Gastrocnemius medialis (tissue), 4 donors: ENCODE data around the gene LCLAT1. TPM values are rescaled to one million over a fixed set of nuclear protein-coding genes. Genes with fewer than 3 reads are reported as not detected.
A peak's percentile ranks its signal among the peaks of the same experiment; 100 is the strongest.

Experiments used
- ATAC-seq, 2 donors: fragments of 150-250 bp; one replicate each; pipeline ENCODE4 v1.9.1; 2016
- DNase-seq, 2 donors: peaks; one replicate each; pipeline ENCODE4 v3.0.0-alpha.2; 2019
- H3K27ac ChIP-seq, 4 donors: fragments of 200-600 bp; sonication (generic); 1 replicate in 1 of 4; 2 replicates in 3 of 4; pipeline ENCODE4 v1.5.1; 2016 to 2018; ENCODE audit warnings: mild to moderate bottlenecking in 2 of 4, moderate library complexity in 1 of 4
- H3K27me3 ChIP-seq, 3 donors: fragments of 200-600 bp; sonication (generic) in 2 of 3; 1 replicate in 1 of 3; 2 replicates in 2 of 3; pipeline versions ENCODE4 v1.5.1 to v1.6.0; 2016 to 2019; ENCODE audit warnings: mild to moderate bottlenecking in 1 of 3, moderate library complexity in 1 of 3
- H3K36me3 ChIP-seq, 2 donors: fragments of 200-600 bp; sonication (generic) in 1 of 2; one replicate each; pipeline ENCODE4 v1.5.1; 2017 to 2018
- H3K4me1 ChIP-seq, 2 donors: fragments of 200-600 bp; sonication (generic) in 1 of 2; one replicate each; pipeline ENCODE4 v1.5.1; 2016 to 2017; ENCODE audit warnings: mild to moderate bottlenecking in 2 of 2
- H3K4me3 ChIP-seq, 4 donors: fragments of 200-600 bp; sonication (generic) in 3 of 4; 1 replicate in 1 of 4; 2 replicates in 3 of 4; pipeline ENCODE4 v1.5.1; 2016 to 2019; ENCODE audit warnings: mild to moderate bottlenecking in 2 of 4
- H3K9me3 ChIP-seq, 3 donors: fragments of 200-600 bp; sonication (generic) in 2 of 3; 1 replicate in 1 of 3; 2 replicates in 2 of 3; pipeline ENCODE4 v1.5.1; 2016 to 2019
- POLR2A ChIP-seq, 2 donors: fragments of 450-650 bp; IDR thresholded peaks; one replicate each; pipeline ENCODE4 v1.6.1; 2017; ENCODE audit warnings: antibody characterized with exemption in 2 of 2, mild to moderate bottlenecking in 2 of 2, moderate library complexity in 2 of 2
- in situ Hi-C, 4 donors: fragments of 200-750 bp; cut with MboI; loops; one replicate each; pipeline versions ENCODE4 v1.15.0 to v1.8.0; 2017; ENCODE audit warnings: low sequenced_read_pairs in 4 of 4
- intact Hi-C: fragments of 100-400 bp; cut with DNase I; formaldehyde crosslinking; loops from one replicate; pipeline ENCODE4 v1.15.1; 2023; ENCODE audit warnings: low total_unique reads
- total RNA-seq, 4 donors: library from RNA; depleted of rRNA; stranded (reverse); fragments of >200 nt; gene quantifications; one replicate each; pipeline versions ENCODE4 v1.1.0 to v1.2.3, GENCODE V29; 2016
- TF ChIP-seq, protein P1 (sequence below), 5 experiments: fragments of 450-650 bp in 3 of 5; fragments of 200-600 bp in 2 of 5; sonication (generic) in 2 of 5; IDR thresholded peaks in 4 of 5; conservative IDR thresholded peaks in 1 of 5; 1 replicate in 4 of 5; 2 replicates in 1 of 5; pipeline ENCODE4 v1.5.1; 2016 to 2019; ENCODE audit warnings: antibody characterized with exemption in 5 of 5, mild to moderate bottlenecking in 3 of 5, moderate library complexity in 3 of 5

Gene LCLAT1
- total RNA-seq, 4 donors from 2014 or later = 4.3 to 14.5 (median 11.3) TPM

DNA sequence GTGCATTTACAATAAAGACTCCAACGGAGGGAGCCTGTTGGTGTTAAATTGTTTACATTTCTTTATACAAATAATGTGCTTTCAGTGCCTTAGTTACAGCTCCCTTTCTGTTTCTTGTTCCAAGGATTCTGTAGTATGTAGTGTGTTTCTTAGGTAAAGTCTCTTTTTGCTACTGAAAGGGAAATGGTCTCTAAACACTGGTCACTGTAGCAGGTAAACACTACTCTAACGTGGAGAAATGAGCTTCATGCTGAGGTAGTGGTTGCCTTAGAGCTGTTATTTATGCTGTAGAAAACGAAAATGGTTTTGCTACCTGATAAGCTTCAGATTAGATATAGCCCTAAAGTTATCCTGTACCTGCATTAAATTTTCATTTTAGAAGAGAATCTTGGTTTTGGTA is 196.6 kb downstream of the LCLAT1 start:
- TF ChIP-seq POLR2A (IDR thresholded peaks at IDR 0.05) = no peak
- TF ChIP-seq, protein P1, sequence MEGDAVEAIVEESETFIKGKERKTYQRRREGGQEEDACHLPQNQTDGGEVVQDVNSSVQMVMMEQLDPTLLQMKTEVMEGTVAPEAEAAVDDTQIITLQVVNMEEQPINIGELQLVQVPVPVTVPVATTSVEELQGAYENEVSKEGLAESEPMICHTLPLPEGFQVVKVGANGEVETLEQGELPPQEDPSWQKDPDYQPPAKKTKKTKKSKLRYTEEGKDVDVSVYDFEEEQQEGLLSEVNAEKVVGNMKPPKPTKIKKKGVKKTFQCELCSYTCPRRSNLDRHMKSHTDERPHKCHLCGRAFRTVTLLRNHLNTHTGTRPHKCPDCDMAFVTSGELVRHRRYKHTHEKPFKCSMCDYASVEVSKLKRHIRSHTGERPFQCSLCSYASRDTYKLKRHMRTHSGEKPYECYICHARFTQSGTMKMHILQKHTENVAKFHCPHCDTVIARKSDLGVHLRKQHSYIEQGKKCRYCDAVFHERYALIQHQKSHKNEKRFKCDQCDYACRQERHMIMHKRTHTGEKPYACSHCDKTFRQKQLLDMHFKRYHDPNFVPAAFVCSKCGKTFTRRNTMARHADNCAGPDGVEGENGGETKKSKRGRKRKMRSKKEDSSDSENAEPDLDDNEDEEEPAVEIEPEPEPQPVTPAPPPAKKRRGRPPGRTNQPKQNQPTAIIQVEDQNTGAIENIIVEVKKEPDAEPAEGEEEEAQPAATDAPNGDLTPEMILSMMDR (IDR thresholded peaks at IDR 0.05 in 4 of 5, conservative IDR thresholded peaks at IDR 0.05 in 1 of 5) = no peak
- in situ Hi-C loops = no loop called here
- intact Hi-C loops = no loop called here
- ATAC-seq (no peak), DNase-seq (no peak)
- Histone ChIP-seq H3K9me3 (no peaks in the 10 kb centered on the region), H3K27me3 (no peaks in the 10 kb centered on the region), H3K4me3 (no peak overlapping the region), H3K36me3 (no peaks in the 10 kb centered on the region), H3K4me1 (peaks cover 17 to 26% of the 10 kb centered on the region in 2 donors), H3K27ac (no peak overlapping the region)

DNA sequence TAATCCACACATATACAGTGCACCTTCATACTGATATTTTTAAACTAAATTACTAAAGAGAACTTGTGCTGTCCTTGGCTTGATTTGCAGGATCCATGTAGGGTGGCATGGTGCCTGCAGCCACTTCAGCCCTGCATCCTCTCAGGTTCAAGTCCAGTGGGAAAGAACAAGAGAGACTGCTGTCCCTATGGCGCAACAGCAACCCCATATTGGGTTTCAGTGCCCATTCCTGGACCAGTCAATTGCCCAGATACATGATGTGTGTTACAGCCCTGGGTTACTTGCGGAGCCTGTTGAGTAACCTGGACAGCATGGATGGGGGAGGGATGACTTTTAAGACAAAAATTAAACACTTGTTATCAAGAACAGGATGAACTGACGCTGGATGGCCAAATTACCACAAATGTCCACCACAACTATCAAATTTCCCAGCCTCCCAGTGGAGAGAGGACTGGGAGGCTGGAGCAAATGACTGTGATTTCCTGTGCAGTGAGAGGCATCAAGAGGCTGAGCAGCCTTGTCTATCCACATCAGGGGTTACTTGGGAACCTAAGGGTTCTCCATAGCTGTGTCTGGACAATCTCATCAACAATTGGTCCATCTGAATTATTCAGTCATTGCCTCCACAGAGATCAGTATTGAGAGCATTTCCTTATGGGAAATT is 198.2 kb downstream of the LCLAT1 start:
- Histone ChIP-seq H3K27ac (peak overlapping the region; percentile 47 to 83 (median 70)), H3K4me1 (peaks cover 17 to 26% of the 10 kb centered on the region in 2 donors), H3K36me3 (no peaks in the 10 kb centered on the region), H3K9me3 (no peaks in the 10 kb centered on the region), H3K27me3 (no peaks in the 10 kb centered on the region), H3K4me3 (no peak overlapping the region)
- in situ Hi-C loops = no loop called here
- peak; percentile 96 to 97 for ATAC-seq
- TF ChIP-seq, protein P1 (IDR thresholded peaks at IDR 0.05 in 4 of 5, conservative IDR thresholded peaks at IDR 0.05 in 1 of 5) = no peak
- no peak for TF ChIP-seq POLR2A (IDR thresholded peaks at IDR 0.05)
- intact Hi-C loops = loop anchor here (5.0 kb wide), 1 partner anchor 47 kb away; no protein-coding TSS in a partner anchor
- DNase-seq = peak; percentile 91 to 93

DNA sequence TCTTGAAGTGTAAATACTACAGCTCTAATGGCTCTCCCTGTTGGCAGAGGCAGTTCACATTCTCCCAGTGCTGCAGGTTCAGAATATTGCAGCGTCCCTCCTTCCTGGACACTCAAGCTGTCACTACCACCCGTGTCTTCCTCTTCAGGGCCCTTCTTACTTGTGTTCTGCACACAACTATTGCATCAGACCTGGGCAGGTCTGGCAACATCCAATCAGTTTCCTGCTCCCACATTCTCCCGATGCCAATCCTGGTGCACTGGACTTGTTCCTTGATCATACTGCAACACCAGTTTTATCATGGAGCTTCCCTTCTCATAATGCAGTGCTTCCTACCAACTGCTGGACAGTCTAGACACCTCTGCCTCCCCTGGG is 198.7 kb downstream of the LCLAT1 start:
- Histone ChIP-seq H3K9me3 (no peaks in the 10 kb centered on the region), H3K27me3 (no peaks in the 10 kb centered on the region), H3K4me3 (no peak overlapping the region), H3K4me1 (peaks cover 17 to 26% of the 10 kb centered on the region in 2 donors), H3K27ac (peak overlapping the region; percentile 45 to 83 (median 70)), H3K36me3 (no peaks in the 10 kb centered on the region)
- no peak for TF ChIP-seq POLR2A (IDR thresholded peaks at IDR 0.05)
- TF ChIP-seq, protein P1 (IDR thresholded peaks at IDR 0.05 in 4 of 5, conservative IDR thresholded peaks at IDR 0.05 in 1 of 5) = no peak
- intact Hi-C loops = loop anchor here (5.0 kb wide), 1 partner anchor 47 kb away; no protein-coding TSS in a partner anchor
- in situ Hi-C loops = no loop called here
- ATAC-seq = peak; percentile 6 to 16
- DNase-seq = no peak

DNA sequence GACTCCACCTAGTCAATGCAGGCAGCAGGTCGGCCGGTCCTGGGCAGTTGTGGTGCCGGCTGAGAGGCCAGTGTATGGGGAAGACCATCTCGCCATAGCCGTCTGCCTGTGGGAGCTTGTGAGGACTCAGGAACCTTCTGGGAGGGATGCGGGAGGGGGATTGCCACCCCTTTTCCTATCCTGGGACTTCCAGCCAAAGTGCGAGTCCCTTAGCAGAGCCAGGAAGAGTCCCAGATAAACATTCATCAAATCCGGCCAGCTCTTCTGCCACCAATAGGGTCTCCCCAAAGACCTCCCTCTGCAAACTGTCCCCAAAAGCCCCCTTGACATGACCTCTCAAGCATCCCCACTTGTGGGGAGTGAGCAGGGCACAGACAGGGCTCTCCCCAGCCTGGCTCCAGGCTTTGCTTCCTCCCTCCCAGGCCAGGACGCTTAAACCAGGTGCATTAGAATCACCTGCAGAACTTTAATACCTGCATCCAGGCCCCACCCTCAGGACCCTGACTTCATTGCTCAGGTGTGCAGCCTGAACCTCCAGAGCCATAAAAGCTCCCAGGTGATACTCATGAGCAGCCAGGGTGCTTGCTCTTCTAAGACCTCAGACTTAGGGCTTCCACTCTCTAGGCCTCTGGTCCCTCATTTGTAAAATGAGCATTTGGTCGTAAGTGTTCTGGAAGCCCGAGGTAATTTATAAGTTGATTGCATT is 200.9 kb downstream of the LCLAT1 start:
- in situ Hi-C loops (no loop called here), intact Hi-C loops (loop anchor here (5.0 kb wide), 1 partner anchor 44 kb away; no protein-coding TSS in a partner anchor)
- Histone ChIP-seq H3K36me3 (no peaks in the 10 kb centered on the region), H3K27ac (no peak overlapping the region), H3K27me3 (no peaks in the 10 kb centered on the region), H3K4me1 (peaks cover 17 to 26% of the 10 kb centered on the region in 2 donors), H3K4me3 (no peak overlapping the region), H3K9me3 (no peaks in the 10 kb centered on the region)
- DNase-seq (no peak), ATAC-seq (no peak)
- TF ChIP-seq POLR2A (IDR thresholded peaks at IDR 0.05) = no peak
- TF ChIP-seq, protein P1 (IDR thresholded peaks at IDR 0.05 in 4 of 5, conservative IDR thresholded peaks at IDR 0.05 in 1 of 5) = no peak
